ENCODE results near the gene SHROOM4.

- TF ChIP-seq CTCF (conservative IDR thresholded peaks at IDR 0.05) (no peak), ZFX (IDR thresholded peaks at IDR 0.05) (no peak)
Measured at GRCh38 chrX:50719614-50720013, 94.4 kb downstream of the SHROOM4 start.
